Caco-2 (cell line): ENCODE results near the gene RNF19B. TPM values are rescaled to one million over a fixed set of nuclear protein-coding genes. Genes with fewer than 3 reads are reported as not detected.
A peak's percentile ranks its signal among the peaks of the same experiment; 100 is the strongest.

ENCODE experiments used
- BruUV-seq: library from RNA; stranded (reverse); fragments of 400-500 nt; replicated peaks from 2 replicates; lab custom pipeline; 2021; lab: Mats Ljungman, UMichigan
- CTCF ChIA-PET: fragments of 300-600 bp; sonication (Branson Sonifier 250); formaldehyde crosslinking; loops from one replicate; lab custom pipeline; 2022; ENCODE audit warnings: antibody characterized with exemption; lab: Charles Lee
- POLR2A ChIA-PET: fragments of 300-600 bp; sonication (Branson Sonifier 250); formaldehyde crosslinking; loops from one replicate; lab custom pipeline; 2022; ENCODE audit warnings: antibody characterized with exemption; lab: Charles Lee
- DNase-seq, 2 experiments: peaks; one replicate each; pipeline versions ENCODE4 v3.0.0 to v3.0.0-alpha.2; 2020 to 2022
- H3K27me3 ChIP-seq: replicated peaks from 2 replicates; pipeline ENCODE4 v1.6.0; 2011; ENCODE audit warnings: low read length; ENCODE audit not compliant: control insufficient read depth, insufficient read depth
- H3K36me3 ChIP-seq: 2 replicates; pipeline ENCODE4 v1.5.1; 2011; ENCODE audit warnings: low read length; ENCODE audit not compliant: control insufficient read depth, insufficient read depth
- H3K4me1 ChIP-seq: fragments of 250-450 bp; sonication (Bioruptor Pico); 2 replicates; pipeline ENCODE4 v1.5.1; 2020; ENCODE audit warnings: mild to moderate bottlenecking
- H3K4me3 ChIP-seq: 2 replicates; pipeline ENCODE4 v1.5.1; 2011; ENCODE audit warnings: low read depth, mild to moderate bottlenecking, control low read depth, low read length
- H3K9me3 ChIP-seq: fragments of 250-450 bp; sonication (Bioruptor Pico); 2 replicates; pipeline ENCODE4 v1.5.1; 2020; ENCODE audit warnings: mild to moderate bottlenecking, moderate library complexity
- H3K27ac Mint-ChIP-seq: one replicate; pipeline ENCODE4 v1.8.0; 2022; ENCODE audit warnings: mixed read lengths; ENCODE audit not compliant: unreplicated experiment
- H3K27me3 Mint-ChIP-seq: one replicate; pipeline ENCODE4 v1.8.0; 2022; ENCODE audit warnings: mixed read lengths; ENCODE audit not compliant: insufficient read depth, unreplicated experiment
- H3K36me3 Mint-ChIP-seq: one replicate; pipeline ENCODE4 v1.8.0; 2022; ENCODE audit warnings: mild to moderate bottlenecking, mixed read lengths; ENCODE audit not compliant: insufficient read depth, unreplicated experiment
- H3K4me1 Mint-ChIP-seq: one replicate; pipeline ENCODE4 v1.8.0; 2022; ENCODE audit warnings: low read depth, mixed read lengths; ENCODE audit not compliant: unreplicated experiment
- H3K4me3 Mint-ChIP-seq: one replicate; pipeline ENCODE4 v1.8.0; 2022; ENCODE audit warnings: mild to moderate bottlenecking, moderate library complexity, mixed read lengths; ENCODE audit not compliant: unreplicated experiment
- H3K9me3 Mint-ChIP-seq: one replicate; pipeline ENCODE4 v1.8.0; 2022; ENCODE audit warnings: mixed read lengths; ENCODE audit not compliant: unreplicated experiment
- intact Hi-C: fragments of 100-400 bp; cut with micrococcal nuclease; formaldehyde crosslinking; loops from one replicate; pipeline ENCODE4 v1.10.0; 2022; ENCODE audit not compliant: unreplicated experiment
- total RNA-seq: library from RNA; stranded (reverse); gene quantifications from 2 replicates; pipeline ENCODE4 v1.2.3, GENCODE V29; 2022
- TF ChIP-seq, protein P1 (sequence below), 2 experiments: fragments of 200-600 bp in 1 of 2; IDR thresholded peaks; 1 replicate in 1 of 2; 2 replicates in 1 of 2; pipeline versions ENCODE4 v1.5.1 to v1.8.0; 2011 to 2022; ENCODE audit warnings: antibody characterized with exemption in 1 of 2, control low read depth in 1 of 2, inconsistent platforms in 1 of 2, low read depth in 1 of 2, low read length in 1 of 2, mild to moderate bottlenecking in 1 of 2, moderate library complexity in 1 of 2; ENCODE audit not compliant: insufficient read depth in 1 of 2, severe bottlenecking in 1 of 2, unreplicated experiment in 1 of 2

RNF19B gene
- total RNA-seq, 1 experiment from 2014 or later = 14.5 TPM

DNA sequence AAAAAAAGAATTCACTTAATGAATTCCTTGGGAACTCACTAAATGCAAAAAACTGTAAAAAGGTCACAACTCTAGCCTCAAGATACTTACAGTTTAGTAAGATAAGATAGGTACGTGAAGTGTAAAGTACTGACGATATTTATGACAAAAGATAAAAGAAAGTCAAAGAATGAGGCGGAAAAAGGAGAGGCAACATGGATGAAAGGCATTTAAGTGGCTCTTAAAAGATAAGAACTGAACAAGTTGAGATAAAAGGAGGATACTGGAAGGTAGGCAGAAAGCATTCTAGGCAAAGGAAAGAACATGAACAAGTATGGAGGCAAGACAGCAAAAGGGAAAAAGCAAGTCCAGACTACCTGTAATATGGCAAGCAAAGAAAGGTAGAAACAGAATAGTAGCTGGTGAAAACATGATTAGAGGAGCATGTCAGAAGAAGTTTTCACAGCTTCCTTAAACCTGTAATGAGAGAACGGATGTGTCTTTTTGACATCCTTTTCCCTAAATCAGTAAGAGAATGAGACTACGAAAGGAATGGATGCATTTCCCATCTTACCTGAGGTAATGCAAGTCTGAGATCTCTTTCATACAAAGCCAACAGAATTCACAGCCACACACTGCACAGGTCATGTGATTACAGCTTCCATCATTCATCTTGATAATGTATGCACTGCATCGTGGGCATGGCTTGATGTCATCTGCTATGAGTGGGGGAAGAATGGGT is 16.8 kb downstream of the RNF19B start:
- H3K4me1 Mint-ChIP-seq = peaks cover 8% of the 10 kb centered on the region
- Histone ChIP-seq H3K4me3 (no peak overlapping the region), H3K36me3 (no peaks in the 10 kb centered on the region), H3K27me3 (no peaks in the 10 kb centered on the region), H3K4me1 (peaks cover 36% of the 10 kb centered on the region), H3K9me3 (no peaks in the 10 kb centered on the region; the same call in 1 of the 2 replicates)
- TF ChIP-seq, protein P1, sequence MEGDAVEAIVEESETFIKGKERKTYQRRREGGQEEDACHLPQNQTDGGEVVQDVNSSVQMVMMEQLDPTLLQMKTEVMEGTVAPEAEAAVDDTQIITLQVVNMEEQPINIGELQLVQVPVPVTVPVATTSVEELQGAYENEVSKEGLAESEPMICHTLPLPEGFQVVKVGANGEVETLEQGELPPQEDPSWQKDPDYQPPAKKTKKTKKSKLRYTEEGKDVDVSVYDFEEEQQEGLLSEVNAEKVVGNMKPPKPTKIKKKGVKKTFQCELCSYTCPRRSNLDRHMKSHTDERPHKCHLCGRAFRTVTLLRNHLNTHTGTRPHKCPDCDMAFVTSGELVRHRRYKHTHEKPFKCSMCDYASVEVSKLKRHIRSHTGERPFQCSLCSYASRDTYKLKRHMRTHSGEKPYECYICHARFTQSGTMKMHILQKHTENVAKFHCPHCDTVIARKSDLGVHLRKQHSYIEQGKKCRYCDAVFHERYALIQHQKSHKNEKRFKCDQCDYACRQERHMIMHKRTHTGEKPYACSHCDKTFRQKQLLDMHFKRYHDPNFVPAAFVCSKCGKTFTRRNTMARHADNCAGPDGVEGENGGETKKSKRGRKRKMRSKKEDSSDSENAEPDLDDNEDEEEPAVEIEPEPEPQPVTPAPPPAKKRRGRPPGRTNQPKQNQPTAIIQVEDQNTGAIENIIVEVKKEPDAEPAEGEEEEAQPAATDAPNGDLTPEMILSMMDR (IDR thresholded peaks at IDR 0.05; ENCODE audit: insufficient read depth in 1 of 2, low read depth in 1 of 2, low read length in 1 of 2, severe bottlenecking in 1 of 2, unreplicated experiment in 1 of 2) = no peak
- peaks cover 16% of the 10 kb centered on the region for H3K36me3 Mint-ChIP-seq
- peak overlapping the region; percentile 43 for H3K4me3 Mint-ChIP-seq
- POLR2A ChIA-PET = interaction anchor here (1.7 kb wide), 1 partner anchor 17 kb away, joined by 6 read pairs; the partner anchor contains the start of gene RNF19B
- H3K9me3 Mint-ChIP-seq = no peaks in the 10 kb centered on the region
- BruUV-seq = TSS peak; percentile 67
- H3K27me3 Mint-ChIP-seq = no peaks in the 10 kb centered on the region
- CTCF ChIA-PET = interaction anchor here (0.5 kb wide), 1 partner anchor 90 kb away, joined by 4 read pairs; no protein-coding TSS in a partner anchor
- peak overlapping the region; percentile 77 for H3K27ac Mint-ChIP-seq
- peak in 1 of 2 experiments; percentile 21 for DNase-seq
- intact Hi-C loops = loop anchor here (2.0 to 5.0 kb wide), 2 partner anchors 13 to 59 kb away; no protein-coding TSS in a partner anchor

DNA sequence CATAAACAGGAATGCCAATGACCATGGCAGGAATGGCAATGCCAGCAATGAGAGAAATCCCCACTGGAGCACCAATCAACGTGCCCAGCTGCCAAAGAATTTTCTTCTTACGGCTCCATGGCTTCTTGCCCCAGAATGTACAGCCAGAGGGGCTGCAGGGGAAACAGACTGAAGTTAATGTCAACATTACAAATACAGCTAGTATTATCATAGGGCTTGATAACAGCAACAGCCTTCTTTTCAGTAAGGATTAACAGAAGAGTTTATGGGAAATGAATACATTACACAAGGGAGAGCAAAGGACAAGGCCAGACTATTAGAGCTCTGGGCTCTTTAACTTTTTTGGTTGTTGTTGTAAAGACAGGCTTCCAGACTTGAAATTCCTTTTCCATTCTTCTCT is 18.2 kb downstream of the RNF19B start:
- no peaks in the 10 kb centered on the region for H3K36me3 ChIP-seq
- DNase-seq = no peak
- no TSS peak for BruUV-seq

DNA sequence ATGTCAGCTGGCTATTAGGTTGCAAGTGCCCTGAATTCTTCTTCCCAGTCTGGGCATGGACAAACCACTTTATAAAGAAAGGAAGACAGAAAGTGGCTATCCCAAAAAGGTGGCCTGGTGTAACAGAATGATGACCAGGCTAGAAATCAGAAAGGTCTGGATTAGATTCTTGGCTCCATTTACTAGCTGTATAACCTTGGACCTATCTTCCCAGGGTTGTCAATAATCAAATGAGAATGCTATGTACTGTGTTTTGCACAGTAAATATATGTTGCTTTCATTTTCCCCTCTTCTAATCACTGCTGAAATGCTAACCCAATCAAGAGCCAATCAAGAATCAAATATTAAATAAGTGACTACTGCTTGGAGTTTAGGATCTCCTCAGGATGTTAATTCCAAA is 20.4 kb downstream of the RNF19B start:
- POLR2A ChIA-PET = no interaction called here
- CTCF ChIA-PET = no interaction called here
- Mint-ChIP-seq H3K9me3 (no peaks in the 10 kb centered on the region), H3K27ac (no peak overlapping the region), H3K36me3 (peaks cover 42% of the 10 kb centered on the region), H3K27me3 (no peaks in the 10 kb centered on the region), H3K4me1 (peaks cover 8% of the 10 kb centered on the region), H3K4me3 (no peak overlapping the region)
- intact Hi-C loops = no loop called here
- Histone ChIP-seq H3K4me1 (peaks cover 30% of the 10 kb centered on the region), H3K36me3 (no peaks in the 10 kb centered on the region), H3K27me3 (no peaks in the 10 kb centered on the region), H3K9me3 (no peaks in the 10 kb centered on the region; the same call in 1 of the 2 replicates), H3K4me3 (no peak overlapping the region)
- DNase-seq = no peak
- no TSS peak for BruUV-seq
- TF ChIP-seq, protein P1 (IDR thresholded peaks at IDR 0.05; ENCODE audit: insufficient read depth in 1 of 2, low read depth in 1 of 2, low read length in 1 of 2, severe bottlenecking in 1 of 2, unreplicated experiment in 1 of 2) = no peak

More for the DNA sequence above, 18.2 kb downstream of the RNF19B start:
- intact Hi-C loops = loop anchor here (5.0 kb wide), 1 partner anchor 61 kb away; no protein-coding TSS in a partner anchor
- Histone ChIP-seq H3K4me1 (peaks cover 36% of the 10 kb centered on the region), H3K9me3 (no peaks in the 10 kb centered on the region; the same call in 1 of the 2 replicates), H3K27me3 (no peaks in the 10 kb centered on the region), H3K4me3 (no peak overlapping the region)
- H3K4me3 Mint-ChIP-seq = no peak overlapping the region
- peaks cover 25% of the 10 kb centered on the region for H3K36me3 Mint-ChIP-seq
- H3K27me3 Mint-ChIP-seq = no peaks in the 10 kb centered on the region
- POLR2A ChIA-PET = no interaction called here
- CTCF ChIA-PET = no interaction called here
- H3K27ac Mint-ChIP-seq = no peak overlapping the region
- peaks cover 8% of the 10 kb centered on the region for H3K4me1 Mint-ChIP-seq
- TF ChIP-seq, protein P1 (IDR thresholded peaks at IDR 0.05; ENCODE audit: insufficient read depth in 1 of 2, low read depth in 1 of 2, low read length in 1 of 2, severe bottlenecking in 1 of 2, unreplicated experiment in 1 of 2) = no peak
- H3K9me3 Mint-ChIP-seq = no peaks in the 10 kb centered on the region
